PFSK-1 (cell line): ENCODE data around the gene CST11.

Experiments used
- FOXP2 ChIP-seq: optimal IDR thresholded peaks from 2 replicates; pipeline ENCODE3; 2011; ENCODE audit warnings: borderline replicate concordance, control low read depth, inconsistent platforms; ENCODE audit not compliant: insufficient read depth; ENCODE audit errors: extremely low read length, extremely low read depth
- POLR2AphosphoS5 ChIP-seq: IDR thresholded peaks from 2 replicates; pipeline ENCODE4 v1.6.1; 2012; ENCODE audit warnings: low read depth, mild to moderate bottlenecking, control low read depth, low read length, moderate library complexity
- TF ChIP-seq, protein P1 (sequence below), 2 experiments: IDR thresholded peaks; 2 replicates each; pipeline versions ENCODE4 v1.6.1 to v1.8.0; 2011 to 2012; ENCODE audit warnings: low read depth in 2 of 2, low read length in 2 of 2, control low read depth in 1 of 2, inconsistent platforms in 1 of 2, mild to moderate bottlenecking in 1 of 2, moderate library complexity in 1 of 2; ENCODE audit not compliant: insufficient read depth in 1 of 2

DNA sequence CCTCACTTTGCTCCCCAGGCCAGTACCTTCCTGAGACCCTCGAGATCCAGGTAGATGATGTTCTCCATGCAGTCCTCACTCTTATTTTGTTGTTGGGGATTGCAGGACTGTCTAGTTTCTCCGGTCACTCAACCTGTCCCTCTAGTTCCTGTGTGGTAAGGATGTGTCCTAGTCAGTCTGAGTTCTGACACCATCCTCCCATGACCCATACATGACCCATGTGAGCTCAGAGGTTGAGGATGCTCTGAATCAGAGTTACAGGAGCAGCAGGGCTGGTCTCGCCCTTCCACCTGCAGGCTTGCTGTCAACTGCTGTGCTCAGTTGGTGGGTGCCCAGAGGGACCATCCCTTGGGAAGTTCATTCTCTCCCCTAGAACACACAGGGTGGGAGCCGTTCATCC, 26.4 kb upstream of the CST11 start:
- TF ChIP-seq POLR2AphosphoS5 (no peak), FOXP2 (no peak)
- TF ChIP-seq, protein P1, sequence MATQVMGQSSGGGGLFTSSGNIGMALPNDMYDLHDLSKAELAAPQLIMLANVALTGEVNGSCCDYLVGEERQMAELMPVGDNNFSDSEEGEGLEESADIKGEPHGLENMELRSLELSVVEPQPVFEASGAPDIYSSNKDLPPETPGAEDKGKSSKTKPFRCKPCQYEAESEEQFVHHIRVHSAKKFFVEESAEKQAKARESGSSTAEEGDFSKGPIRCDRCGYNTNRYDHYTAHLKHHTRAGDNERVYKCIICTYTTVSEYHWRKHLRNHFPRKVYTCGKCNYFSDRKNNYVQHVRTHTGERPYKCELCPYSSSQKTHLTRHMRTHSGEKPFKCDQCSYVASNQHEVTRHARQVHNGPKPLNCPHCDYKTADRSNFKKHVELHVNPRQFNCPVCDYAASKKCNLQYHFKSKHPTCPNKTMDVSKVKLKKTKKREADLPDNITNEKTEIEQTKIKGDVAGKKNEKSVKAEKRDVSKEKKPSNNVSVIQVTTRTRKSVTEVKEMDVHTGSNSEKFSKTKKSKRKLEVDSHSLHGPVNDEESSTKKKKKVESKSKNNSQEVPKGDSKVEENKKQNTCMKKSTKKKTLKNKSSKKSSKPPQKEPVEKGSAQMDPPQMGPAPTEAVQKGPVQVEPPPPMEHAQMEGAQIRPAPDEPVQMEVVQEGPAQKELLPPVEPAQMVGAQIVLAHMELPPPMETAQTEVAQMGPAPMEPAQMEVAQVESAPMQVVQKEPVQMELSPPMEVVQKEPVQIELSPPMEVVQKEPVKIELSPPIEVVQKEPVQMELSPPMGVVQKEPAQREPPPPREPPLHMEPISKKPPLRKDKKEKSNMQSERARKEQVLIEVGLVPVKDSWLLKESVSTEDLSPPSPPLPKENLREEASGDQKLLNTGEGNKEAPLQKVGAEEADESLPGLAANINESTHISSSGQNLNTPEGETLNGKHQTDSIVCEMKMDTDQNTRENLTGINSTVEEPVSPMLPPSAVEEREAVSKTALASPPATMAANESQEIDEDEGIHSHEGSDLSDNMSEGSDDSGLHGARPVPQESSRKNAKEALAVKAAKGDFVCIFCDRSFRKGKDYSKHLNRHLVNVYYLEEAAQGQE (IDR thresholded peaks at IDR 0.05; ENCODE audit: insufficient read depth in 1 of 2, low read depth in 2 of 2, low read length in 2 of 2), result no peak
